ENCODE data around the gene TSPAN6. TPM values are rescaled to one million over a fixed set of nuclear protein-coding genes. Genes with fewer than 3 reads are reported as not detected.

Gene TSPAN6
- total RNA-seq, 1 donor, result 37.3 TPM

- Histone ChIP-seq H3K9me3 (ENCODE audit: low read depth, low read length) (no peaks in the 10 kb centered on the region), H3K4me2 (ENCODE audit: insufficient read depth, low read length) (no peak overlapping the region), H3K4me3 (ENCODE audit: insufficient read depth, low read length) (no peak overlapping the region), H3K79me2 (ENCODE audit: insufficient read depth, low read length) (no peaks in the 10 kb centered on the region), H3K27ac (ENCODE audit: low read depth, low read length) (no peak overlapping the region), H3K27me3 (ENCODE audit: insufficient read depth, low read length) (peaks cover 30% of the 10 kb centered on the region), H2AFZ (ENCODE audit: low read length) (no peak overlapping the region), H3K36me3 (ENCODE audit: insufficient read depth, low read length) (no peaks in the 10 kb centered on the region), H3K4me1 (ENCODE audit: insufficient read depth, low read length) (no peaks in the 10 kb centered on the region), H4K20me1 (ENCODE audit: insufficient read depth, low read length) (no peaks in the 10 kb centered on the region)
- no peak for TF ChIP-seq CTCF (IDR thresholded peaks at IDR 0.05; ENCODE audit: extremely low read depth, low read depth, low read length)
- no peak for DNase-seq (ENCODE audit: insufficient read length, low spot score, missing footprints)
These were observed 49.9 kb downstream of the TSPAN6 start for GRCh38 chrX:100586747-100587146.

GRCh38 chrX:100584611-100585010 is 52.0 kb downstream of the TSPAN6 start, which contains the start of gene TNMD:
Gene TNMD (plus strand): TSS chrX:100584936. CDS start chrX:100585019, 83 bp downstream.
- DNase-seq (ENCODE audit: insufficient read length, low spot score, missing footprints), result no peak
- H3K4me2 ChIP-seq (ENCODE audit: insufficient read depth, low read length), result no peak within 1 kb of the TSS
- no peak within 1 kb of the TSS for H3K27ac ChIP-seq (ENCODE audit: low read depth, low read length)
- H3K4me1 ChIP-seq (ENCODE audit: insufficient read depth, low read length), result no peaks in the 10 kb centered on the region
- peaks cover 24% of the 10 kb centered on the region for H3K27me3 ChIP-seq (ENCODE audit: insufficient read depth, low read length)
- no peaks in the 10 kb centered on the region for H3K79me2 ChIP-seq (ENCODE audit: insufficient read depth, low read length)
- no peak within 1 kb of the TSS for H2AFZ ChIP-seq (ENCODE audit: low read length)
- H3K4me3 ChIP-seq (ENCODE audit: insufficient read depth, low read length), result no peak within 1 kb of the TSS
- H3K36me3 ChIP-seq (ENCODE audit: insufficient read depth, low read length), result no peaks in the 10 kb centered on the region
- TF ChIP-seq CTCF (IDR thresholded peaks at IDR 0.05; ENCODE audit: extremely low read depth, low read depth, low read length), result no peak
- H4K20me1 ChIP-seq (ENCODE audit: insufficient read depth, low read length), result no peaks in the 10 kb centered on the region
- H3K9me3 ChIP-seq (ENCODE audit: low read depth, low read length), result no peaks in the 10 kb centered on the region

Other genes with a start within 250 kb of the TSPAN6 start
- 0.36 and 0.59 TPM in 2 replicates for gene PCDH19, start 226.5 kb downstream of the TSPAN6 start, total RNA-seq
- gene TNMD, start 51.9 kb downstream of the TSPAN6 start, total RNA-seq, result not detected in 2 replicates
- 36.9 and 38.6 TPM in 2 replicates for gene SRPX2, start 7.4 kb upstream of the TSPAN6 start, total RNA-seq
- 2.9 TPM in 2 replicates for gene SYTL4, start 95.3 kb upstream of the TSPAN6 start, total RNA-seq
- gene CSTF2, start 183.6 kb upstream of the TSPAN6 start, total RNA-seq, result 6.5 and 8.7 TPM in 2 replicates
- not detected in 2 replicates for gene NOX1, start 237.6 kb upstream of the TSPAN6 start, total RNA-seq